ENCODE data around the gene SCUBE2.
A peak's percentile ranks its signal among the peaks of the same experiment; 100 is the strongest.

SCUBE2 gene

DNA sequence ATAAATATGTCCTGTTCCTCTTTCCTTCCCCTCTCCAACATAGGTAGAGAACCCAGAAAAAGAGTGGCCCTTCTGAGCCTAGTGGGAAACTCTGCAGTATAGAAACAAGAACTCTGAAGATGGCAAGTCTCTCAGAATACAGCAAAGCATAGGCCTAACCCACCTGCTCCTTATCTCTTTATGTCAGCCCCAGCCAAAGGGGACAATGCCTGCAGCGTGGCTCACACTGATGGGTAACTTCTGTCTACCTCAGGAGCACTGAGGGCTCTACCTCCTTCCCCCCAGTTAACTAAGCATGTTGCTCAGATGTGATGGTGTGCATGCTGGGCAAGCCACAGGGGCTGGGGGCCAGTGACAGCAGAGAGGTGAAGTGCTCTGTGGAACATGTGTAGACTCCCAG lies 82.7 kb downstream of the SCUBE2 start:
- TF ChIP-seq, protein P1, sequence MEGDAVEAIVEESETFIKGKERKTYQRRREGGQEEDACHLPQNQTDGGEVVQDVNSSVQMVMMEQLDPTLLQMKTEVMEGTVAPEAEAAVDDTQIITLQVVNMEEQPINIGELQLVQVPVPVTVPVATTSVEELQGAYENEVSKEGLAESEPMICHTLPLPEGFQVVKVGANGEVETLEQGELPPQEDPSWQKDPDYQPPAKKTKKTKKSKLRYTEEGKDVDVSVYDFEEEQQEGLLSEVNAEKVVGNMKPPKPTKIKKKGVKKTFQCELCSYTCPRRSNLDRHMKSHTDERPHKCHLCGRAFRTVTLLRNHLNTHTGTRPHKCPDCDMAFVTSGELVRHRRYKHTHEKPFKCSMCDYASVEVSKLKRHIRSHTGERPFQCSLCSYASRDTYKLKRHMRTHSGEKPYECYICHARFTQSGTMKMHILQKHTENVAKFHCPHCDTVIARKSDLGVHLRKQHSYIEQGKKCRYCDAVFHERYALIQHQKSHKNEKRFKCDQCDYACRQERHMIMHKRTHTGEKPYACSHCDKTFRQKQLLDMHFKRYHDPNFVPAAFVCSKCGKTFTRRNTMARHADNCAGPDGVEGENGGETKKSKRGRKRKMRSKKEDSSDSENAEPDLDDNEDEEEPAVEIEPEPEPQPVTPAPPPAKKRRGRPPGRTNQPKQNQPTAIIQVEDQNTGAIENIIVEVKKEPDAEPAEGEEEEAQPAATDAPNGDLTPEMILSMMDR (conservative IDR thresholded peaks at IDR 0.05; ENCODE audit: low read depth, low read length) = no peak
- no peak overlapping the region for H3K4me3 ChIP-seq (ENCODE audit: low read depth, low read length)
- DNase-seq (ENCODE audit: low read depth) = no peak

DNA sequence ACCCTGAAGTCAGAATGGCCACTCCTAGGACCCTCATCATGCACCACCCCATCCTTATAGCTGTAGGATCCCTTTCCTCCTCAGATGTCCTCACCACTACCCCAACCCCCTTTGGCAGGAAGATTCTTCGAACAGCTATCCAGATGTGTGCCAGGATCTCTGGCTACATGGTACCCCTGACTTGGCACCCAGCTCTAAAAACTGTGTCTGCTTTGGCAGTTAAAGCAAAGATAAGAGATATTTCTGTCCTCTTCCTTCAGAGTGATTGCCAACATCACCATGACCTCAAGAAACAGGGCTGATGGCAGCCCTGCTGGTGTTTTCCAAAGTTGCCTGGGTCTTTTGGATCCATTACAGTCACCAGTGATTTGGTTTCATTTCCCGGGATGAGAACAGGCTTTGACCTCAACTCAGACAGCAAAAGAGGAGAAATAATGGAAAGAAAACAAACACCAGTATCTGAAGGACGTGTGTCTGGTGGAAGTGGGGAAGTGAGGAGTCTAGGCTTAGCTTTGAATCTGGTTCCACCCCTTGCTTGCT lies 83.3 kb downstream of the SCUBE2 start:
- no peak for DNase-seq (ENCODE audit: low read depth)
- TF ChIP-seq, protein P1 (conservative IDR thresholded peaks at IDR 0.05; ENCODE audit: low read depth, low read length) = no peak
- no peak overlapping the region for H3K4me3 ChIP-seq (ENCODE audit: low read depth, low read length)

DNA sequence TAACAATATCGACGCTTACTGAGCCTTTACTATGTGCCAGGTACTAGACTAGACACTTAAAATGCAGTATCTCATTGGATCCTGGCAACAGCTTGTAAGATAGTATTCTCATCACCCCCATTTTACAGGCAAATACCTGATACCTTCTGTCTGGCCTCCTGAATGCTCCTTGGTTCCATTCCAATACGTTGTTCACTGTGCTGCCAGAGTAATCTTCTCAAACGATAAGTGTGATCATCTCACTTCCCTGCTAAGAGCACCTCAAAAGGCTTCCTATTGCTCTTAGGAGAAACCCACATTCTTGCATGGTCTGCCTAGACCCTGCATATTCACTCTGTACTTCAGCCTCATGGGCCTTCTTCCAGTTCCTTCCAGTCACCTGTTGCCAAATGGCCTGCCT lies 86.3 kb downstream of the SCUBE2 start:
- no peak for DNase-seq (ENCODE audit: low read depth)
- H3K4me3 ChIP-seq (ENCODE audit: low read depth, low read length) = no peak overlapping the region
- TF ChIP-seq, protein P1 (conservative IDR thresholded peaks at IDR 0.05; ENCODE audit: low read depth, low read length) = no peak

DNA sequence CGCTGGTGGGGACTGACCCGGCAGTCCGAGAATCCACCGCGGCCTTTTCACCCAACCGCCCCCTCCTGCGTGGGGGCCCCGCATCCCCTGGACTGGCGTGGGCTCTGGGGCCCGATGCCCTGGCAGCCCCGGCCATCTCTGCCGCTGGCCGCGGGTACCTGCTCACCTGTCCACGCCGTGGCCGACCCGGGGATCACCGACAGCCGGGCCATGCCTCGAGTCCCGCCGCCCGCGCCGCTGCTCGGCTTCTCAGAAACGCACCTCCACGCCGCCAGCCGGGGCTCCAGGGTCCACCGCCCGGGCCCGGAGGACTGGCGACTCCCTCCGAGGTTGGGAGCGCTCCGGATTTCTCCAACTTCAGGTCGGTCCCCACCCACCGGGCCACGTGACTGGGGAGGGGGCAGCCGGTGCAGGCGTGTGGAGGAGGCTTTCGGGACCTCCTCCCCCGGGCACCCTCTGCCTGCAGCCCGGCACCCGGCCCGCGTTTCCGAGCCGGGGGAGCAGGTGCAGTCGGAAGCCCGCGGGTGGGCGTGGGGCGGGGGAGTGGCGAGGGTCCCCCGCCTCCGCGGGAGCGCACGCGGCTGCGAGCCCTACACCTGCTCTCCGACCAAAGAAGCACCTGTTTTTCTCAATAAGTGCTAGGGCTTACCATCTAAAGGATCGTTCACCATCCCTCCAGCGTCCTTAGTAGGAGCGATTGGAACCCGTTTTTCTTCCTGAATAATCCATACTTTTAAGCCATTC lies 87.0 kb downstream of the SCUBE2 start:
- TF ChIP-seq, protein P1 (conservative IDR thresholded peaks at IDR 0.05; ENCODE audit: low read depth, low read length) = no peak
- peak overlapping the region; percentile 55 for H3K4me3 ChIP-seq (ENCODE audit: low read depth, low read length)
- DNase-seq (ENCODE audit: low read depth) = no peak

DNA sequence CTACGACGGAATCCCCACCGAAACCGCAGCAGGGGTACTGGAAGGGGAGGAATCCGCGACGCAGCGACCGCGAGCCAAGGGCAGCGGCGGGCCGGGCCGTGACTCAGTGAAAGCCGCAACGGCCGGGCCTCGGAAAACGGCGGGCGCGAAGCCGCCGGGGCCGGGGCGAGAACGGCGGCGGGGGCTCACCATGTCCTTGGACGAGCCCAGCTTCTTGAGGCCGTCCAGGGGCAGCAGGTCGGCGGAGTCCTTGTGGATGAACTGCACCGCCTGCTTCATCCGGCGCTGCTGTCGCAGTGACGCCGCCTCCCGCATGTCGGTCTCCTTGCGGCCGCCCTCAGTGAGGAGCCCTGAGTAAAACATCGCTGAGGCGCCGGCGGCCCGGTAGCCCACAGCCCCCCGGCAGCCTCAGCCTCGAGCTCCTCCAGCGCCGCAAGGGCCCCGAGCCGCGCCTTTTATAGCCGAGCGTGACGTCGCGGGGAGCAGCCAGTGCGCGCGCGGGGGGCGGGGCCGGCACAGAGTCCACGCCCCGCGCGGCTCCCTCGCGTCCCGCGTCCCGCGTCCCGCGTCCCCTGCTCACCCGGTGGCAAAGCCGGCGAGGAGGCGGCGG lies 87.7 kb downstream of the SCUBE2 start, which contains the start of gene NRIP3:
Gene NRIP3 (minus strand): TSS at position 429 of the 610 bp plus-strand sequence. CDS start 66 bp downstream, at position 363.
- peak; percentile 59 for DNase-seq (ENCODE audit: low read depth)
- TF ChIP-seq, protein P1 (conservative IDR thresholded peaks at IDR 0.05; ENCODE audit: low read depth, low read length) = no peak

DNA sequence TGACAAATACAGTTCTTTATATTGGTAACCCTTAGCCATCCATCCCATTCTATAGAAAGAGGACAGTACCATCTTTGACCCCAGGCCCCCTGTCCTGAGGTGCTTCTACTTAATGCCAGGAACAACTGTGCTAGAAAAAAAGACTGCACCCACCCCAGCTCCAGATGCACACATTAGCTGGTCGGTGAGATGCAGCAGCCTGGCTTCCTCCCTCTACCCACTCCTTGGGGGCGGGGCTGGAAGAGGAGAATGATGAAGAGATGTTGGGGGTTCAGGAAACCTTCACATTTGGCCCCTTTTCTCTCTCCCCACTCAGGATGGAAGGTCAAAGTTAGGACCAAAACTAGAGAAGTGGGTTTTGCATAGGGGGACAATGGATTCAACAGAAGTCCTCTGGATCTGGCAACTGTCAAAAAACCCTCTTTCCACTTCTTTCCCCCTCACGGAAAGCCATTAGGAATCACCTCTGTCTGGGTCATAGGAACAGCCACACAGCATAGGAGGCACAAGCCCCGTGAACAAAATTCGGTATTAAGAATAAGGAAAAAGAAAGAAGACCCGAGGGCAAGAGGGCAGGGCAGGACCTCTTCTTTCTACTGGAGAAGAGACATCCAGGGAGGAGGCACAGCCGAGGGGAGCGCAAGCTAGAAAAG lies 88.4 kb downstream of the SCUBE2 start:
- TF ChIP-seq, protein P1 (conservative IDR thresholded peaks at IDR 0.05; ENCODE audit: low read depth, low read length) = no peak
- peak overlapping the region; percentile 55 for H3K4me3 ChIP-seq (ENCODE audit: low read depth, low read length)
- no peak for DNase-seq (ENCODE audit: low read depth)

More for the DNA sequence above, 87.7 kb downstream of the SCUBE2 start, which contains the start of gene NRIP3:
- peak within 1 kb of the TSS; percentile 55 for H3K4me3 ChIP-seq (ENCODE audit: low read depth, low read length)
